GM12878 (cell line): Measurements from ENCODE around the gene MMP10. TPM values are rescaled to one million over a fixed set of nuclear protein-coding genes. Genes with fewer than 3 reads are reported as not detected.

Experiments
- ATAC-seq: fragments of 200-7000 bp; cut with Tn5 transposase; 3 replicates; pipeline ENCODE4 v1.9.1; 2020; ENCODE audit warnings: mild to moderate bottlenecking, moderate library complexity
- BruUV-seq: library from RNA; stranded (reverse); fragments of 400-500 nt; replicated peaks from 2 replicates; lab custom pipeline; 2021; lab: Mats Ljungman, UMichigan
- CTCF ChIA-PET: fragments of 300-600 bp; sonication (Branson Sonifier 250); formaldehyde crosslinking; extraction: SDS; loops from one replicate; lab custom pipeline; 2021; ENCODE audit warnings: inconsistent platforms; lab: Yijun Ruan, JAX
- POLR2A ChIA-PET: fragments of 350-600 bp; formaldehyde crosslinking; extraction: SDS; loops from one replicate; lab custom pipeline; 2021; ENCODE audit warnings: inconsistent platforms; lab: Charles Lee
- RAD21 ChIA-PET: fragments of 300-600 bp; sonication (Branson Sonifier 250); formaldehyde crosslinking; loops from one replicate; lab custom pipeline; 2023; ENCODE audit warnings: antibody characterized with exemption; ENCODE audit not compliant: unreplicated experiment; lab: Charles Lee
- SMC1A ChIA-PET: fragments of 300-600 bp; sonication (Branson Sonifier 250); formaldehyde crosslinking; loops from one replicate; lab custom pipeline; 2023; ENCODE audit not compliant: unreplicated experiment, uncharacterized antibody; lab: Charles Lee
- DNase-seq: peaks from one replicate; pipeline ENCODE4 v3.0.0-alpha.2; 2011; ENCODE audit warnings: low read depth, low spot score
- FAIRE-seq: peaks from 3 replicates; lab custom pipeline; 2011; peaks lifted over from hg19 to GRCh38; lab: Jason Lieb, UNC
- H2AFZ ChIP-seq: 2 replicates; pipeline ENCODE4 v1.6.0; 2011; ENCODE audit warnings: low read depth, low read length, control low read depth; ENCODE audit not compliant: control insufficient read depth
- H3K27ac ChIP-seq: 2 replicates; pipeline ENCODE4 v1.5.1; 2011; ENCODE audit warnings: control low read depth; ENCODE audit not compliant: control insufficient read depth, insufficient read depth
- H3K27me3 ChIP-seq, 2 experiments: replicated peaks in 1 of 2; 2 replicates each; pipeline versions ENCODE4 v1.6.0 to v1.6.1; 2011; ENCODE audit warnings: low read length in 1 of 2; ENCODE audit not compliant: control insufficient read depth in 2 of 2, insufficient read depth in 2 of 2
- H3K36me3 ChIP-seq, 2 experiments: 2 replicates each; pipeline ENCODE4 v1.5.1; 2011; ENCODE audit warnings: low read length in 1 of 2; ENCODE audit not compliant: control insufficient read depth in 2 of 2, insufficient read depth in 2 of 2
- H3K4me1 ChIP-seq: 2 replicates; pipeline ENCODE4 v1.6.1; 2011; ENCODE audit warnings: mild to moderate bottlenecking, low read length, moderate library complexity, mixed read lengths; ENCODE audit not compliant: control insufficient read depth, insufficient read depth
- H3K4me2 ChIP-seq: 2 replicates; pipeline ENCODE4 v1.6.0; 2011; ENCODE audit warnings: control low read depth; ENCODE audit not compliant: control insufficient read depth, insufficient read depth
- H3K4me3 ChIP-seq: fragments of 200-600 bp; sonication (generic); 2 replicates; pipeline ENCODE4 v1.5.1; 2016
- H3K79me2 ChIP-seq: 2 replicates; pipeline ENCODE4 v1.6.0; 2011; ENCODE audit warnings: low read length; ENCODE audit not compliant: control insufficient read depth, insufficient read depth
- H3K9ac ChIP-seq: 2 replicates; pipeline ENCODE4 v1.8.0; 2011; ENCODE audit warnings: low read length, control low read depth, mixed read lengths; ENCODE audit not compliant: control insufficient read depth, insufficient read depth
- H3K9me3 ChIP-seq: replicated peaks from 3 replicates; pipeline ENCODE4 v1.5.1; 2011; ENCODE audit warnings: mild to moderate bottlenecking, low read length; ENCODE audit not compliant: control insufficient read depth, insufficient read depth
- H4K20me1 ChIP-seq: 2 replicates; pipeline ENCODE4 v1.6.0; 2011; ENCODE audit not compliant: control insufficient read depth, insufficient read depth
- E2F8 ChIP-seq: fragments of 450-650 bp; IDR thresholded peaks from 2 replicates; pipeline ENCODE4 v1.6.1; 2018; ENCODE audit warnings: mild to moderate bottlenecking, low read depth, moderate library complexity; ENCODE audit not compliant: partially characterized antibody
- ZNF384 ChIP-seq: IDR thresholded peaks from 2 replicates; pipeline ENCODE4 v1.6.1; 2012; ENCODE audit warnings: low read depth, mild to moderate bottlenecking, low read length, improper control_type of control experiment, borderline replicate concordance
- WGBS: methylation state at CpG from one replicate; pipeline ENCODE4 v1.1.6; 2016; ENCODE audit warnings: low lambda C conversion rate; ENCODE audit not compliant: insufficient replicate concordance, insufficient coverage; ENCODE audit errors: missing lambda C conversion rate; 5-methylcytosine and 5-hydroxymethylcytosine counted together
- in situ Hi-C: fragments of 300-500 bp; cut with MboI; formaldehyde crosslinking; loops from 9 replicates; pipeline ENCODE4 v1.14.3; 2018; ENCODE audit warnings: mixed read lengths
- intact Hi-C: fragments of 100-400 bp; cut with micrococcal nuclease; formaldehyde crosslinking; loops from one replicate; pipeline ENCODE4 v1.14.2; 2022; ENCODE audit not compliant: unreplicated experiment
- polyA plus RNA-seq, 11 experiments: library from polyadenylated mRNA; depleted of rRNA in 4 of 11; unstranded in 6 of 11; stranded (reverse) in 5 of 11; fragments of >200 nt; fragmentation: Nextera tagmentation in 4 of 11; fragmentation: Illumina TruSeq in 1 of 11; extraction: Ambion mirVana in 4 of 11; extraction: Trizol in 1 of 11; gene quantifications; 1 replicate in 1 of 11; 2 replicates in 10 of 11; pipeline versions ENCODE4 v1.2.1 to v1.2.3, GENCODE V29; 2011 to 2016; ENCODE audit warnings: inconsistent platforms in 2 of 11, missing spikeins in 2 of 11, low read depth in 1 of 11
- total RNA-seq, 4 experiments: library from RNA; depleted of rRNA in 3 of 4; stranded (reverse); fragments of >200 nt in 3 of 4; fragmentation: Illumina TruSeq in 1 of 4; extraction: Trizol in 1 of 4; gene quantifications; 2 replicates each; pipeline versions ENCODE4 v1.2.1 to v1.2.3, GENCODE V29; 2013 to 2021
- TF ChIP-seq, protein P1 (sequence below): IDR thresholded peaks from 2 replicates; pipeline ENCODE4 v1.6.1; 2012; ENCODE audit warnings: low read length, inconsistent platforms
- TF ChIP-seq, protein P2 (sequence below): fragments of 450-650 bp; IDR thresholded peaks from 2 replicates; pipeline ENCODE4 v1.6.1; 2017; ENCODE audit warnings: borderline replicate concordance

Gene MMP10
- total and polyA plus RNA-seq, 10 of the 15 experiments (the other 5 are each of a cell fraction or from before 2014, with no cell fraction given), result not detected

GRCh38 chr11:102813484-102813883 lies 33.1 kb upstream of the MMP10 start (continued):
- TF ChIP-seq, protein P1, sequence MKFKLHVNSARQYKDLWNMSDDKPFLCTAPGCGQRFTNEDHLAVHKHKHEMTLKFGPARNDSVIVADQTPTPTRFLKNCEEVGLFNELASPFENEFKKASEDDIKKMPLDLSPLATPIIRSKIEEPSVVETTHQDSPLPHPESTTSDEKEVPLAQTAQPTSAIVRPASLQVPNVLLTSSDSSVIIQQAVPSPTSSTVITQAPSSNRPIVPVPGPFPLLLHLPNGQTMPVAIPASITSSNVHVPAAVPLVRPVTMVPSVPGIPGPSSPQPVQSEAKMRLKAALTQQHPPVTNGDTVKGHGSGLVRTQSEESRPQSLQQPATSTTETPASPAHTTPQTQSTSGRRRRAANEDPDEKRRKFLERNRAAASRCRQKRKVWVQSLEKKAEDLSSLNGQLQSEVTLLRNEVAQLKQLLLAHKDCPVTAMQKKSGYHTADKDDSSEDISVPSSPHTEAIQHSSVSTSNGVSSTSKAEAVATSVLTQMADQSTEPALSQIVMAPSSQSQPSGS, result no peak
- no peak for TF ChIP-seq E2F8
- no peak for TF ChIP-seq ZNF384
- TF ChIP-seq, all 136 proteins: peak for 0

- H3K27me3 ChIP-seq, result peaks cover 0 to 2% of the 10 kb centered on the region in 2 experiments; a peak in 1 of 4 replicates
- 47% methylated on average over 3 of the region's 3 CpGs for WGBS
- BruUV-seq, result no TSS peak
- TF ChIP-seq, protein P2, sequence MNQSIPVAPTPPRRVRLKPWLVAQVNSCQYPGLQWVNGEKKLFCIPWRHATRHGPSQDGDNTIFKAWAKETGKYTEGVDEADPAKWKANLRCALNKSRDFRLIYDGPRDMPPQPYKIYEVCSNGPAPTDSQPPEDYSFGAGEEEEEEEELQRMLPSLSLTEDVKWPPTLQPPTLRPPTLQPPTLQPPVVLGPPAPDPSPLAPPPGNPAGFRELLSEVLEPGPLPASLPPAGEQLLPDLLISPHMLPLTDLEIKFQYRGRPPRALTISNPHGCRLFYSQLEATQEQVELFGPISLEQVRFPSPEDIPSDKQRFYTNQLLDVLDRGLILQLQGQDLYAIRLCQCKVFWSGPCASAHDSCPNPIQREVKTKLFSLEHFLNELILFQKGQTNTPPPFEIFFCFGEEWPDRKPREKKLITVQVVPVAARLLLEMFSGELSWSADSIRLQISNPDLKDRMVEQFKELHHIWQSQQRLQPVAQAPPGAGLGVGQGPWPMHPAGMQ, result no peak
- ATAC-seq, result no peak
- H3K27ac ChIP-seq, result no peak overlapping the region
- H4K20me1 ChIP-seq, result no peaks in the 10 kb centered on the region
- no peak overlapping the region for H2AFZ ChIP-seq
- CTCF ChIA-PET, result interaction anchor here (0.7 to 1.5 kb wide), 3 partner anchors 105 to 242 kb away, joined by 3 to 4 read pairs (median 3); no protein-coding TSS in a partner anchor
- H3K36me3 ChIP-seq, result no peaks in the 10 kb centered on the region
- FAIRE-seq, result no peak
- H3K4me1 ChIP-seq, result no peaks in the 10 kb centered on the region
- H3K4me2 ChIP-seq, result no peak overlapping the region
- RAD21 ChIA-PET, result interaction anchor here (0.9 kb wide), 1 partner anchor 129 kb away, joined by 4 read pairs; no protein-coding TSS in a partner anchor
- H3K79me2 ChIP-seq, result no peaks in the 10 kb centered on the region
- H3K9me3 ChIP-seq, result no peaks in the 10 kb centered on the region
- in situ Hi-C loops (no loop called here), intact Hi-C loops (no loop called here)
- POLR2A ChIA-PET, result no interaction called here
- no peak overlapping the region for H3K9ac ChIP-seq
- H3K4me3 ChIP-seq, result no peak overlapping the region
- SMC1A ChIA-PET, result interaction anchor here (1.3 to 2.9 kb wide), 2 partner anchors 129 to 243 kb away, joined by 3 to 9 read pairs; no protein-coding TSS in a partner anchor
- DNase-seq, result no peak
Observed at GRCh38 chr11:102812188-102812587, 31.8 kb upstream of the MMP10 start.
